Coronary artery (tissue), 2 donors: ENCODE measurements around the gene SCUBE2.

ENCODE experiments used
- DNase-seq: peaks from one replicate; pipeline ENCODE4 v3.0.0-alpha.2; 2017; ENCODE audit warnings: low spot score
- H3K27ac ChIP-seq, 2 donors: fragments of 200-600 bp; sonication (generic); one replicate each; pipeline ENCODE4 v1.5.1; 2016 to 2019
- H3K4me3 ChIP-seq: fragments of 200-600 bp; sonication (generic); 2 replicates; pipeline ENCODE4 v1.5.1; 2016; ENCODE audit warnings: mild to moderate bottlenecking, moderate library complexity
- CTCF ChIP-seq: fragments of 200-600 bp; sonication (generic); IDR thresholded peaks from one replicate; pipeline ENCODE4 v1.5.1; 2019; ENCODE audit warnings: antibody characterized with exemption

SCUBE2 gene

DNA sequence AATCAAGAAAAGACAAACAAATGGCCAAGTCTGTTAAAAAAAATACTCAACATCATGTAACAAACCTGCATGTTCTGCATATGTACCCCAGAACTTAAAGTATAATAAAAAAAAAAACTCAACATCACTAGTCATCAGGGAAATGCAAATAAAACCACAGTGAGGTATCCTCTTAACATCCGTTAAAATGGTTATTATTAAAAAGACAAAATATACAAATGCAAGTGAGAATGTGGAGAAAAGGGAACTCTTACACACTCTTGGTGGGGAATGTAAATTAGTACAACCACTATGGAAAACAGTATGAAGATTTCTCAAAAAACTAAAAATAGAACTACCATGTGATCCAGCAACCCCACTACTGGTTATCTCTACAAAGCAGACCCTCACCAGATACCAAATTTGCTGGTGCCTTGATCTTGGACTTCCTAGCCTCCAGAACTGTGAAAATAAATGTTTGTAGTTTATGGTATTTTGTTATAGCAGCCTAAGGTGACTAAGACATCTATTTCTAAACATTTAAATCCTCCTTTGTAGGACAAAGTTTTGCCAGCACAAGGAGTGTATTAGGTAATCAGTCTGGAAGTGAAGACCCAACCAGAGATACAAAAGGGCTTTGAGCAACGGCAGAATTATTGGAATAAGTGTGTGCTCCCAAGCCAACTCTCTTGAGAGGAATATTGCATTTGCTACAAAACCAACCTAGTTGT lies 32.4 kb upstream of the SCUBE2 start:
- Histone ChIP-seq H3K27ac (no peak overlapping the region), H3K4me3 (no peak overlapping the region)
- no peak for TF ChIP-seq CTCF
- no peak for DNase-seq

DNA sequence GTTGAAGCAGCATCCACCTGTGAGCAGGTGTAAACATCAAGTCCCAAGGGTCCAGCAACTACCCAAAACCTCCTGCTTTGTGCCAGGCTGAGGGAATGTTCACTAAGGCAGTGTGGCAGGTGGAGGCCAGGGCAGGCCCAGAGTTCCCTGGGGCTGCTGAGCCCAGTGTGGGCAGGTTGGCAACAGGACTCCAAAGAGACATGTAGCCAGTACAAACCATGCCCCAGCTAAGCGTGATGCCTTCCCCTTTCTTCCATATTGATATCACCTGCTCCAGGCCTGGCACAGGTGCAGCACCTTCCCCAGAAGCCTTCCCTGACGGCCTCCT lies 30.0 kb upstream of the SCUBE2 start:
- no peak overlapping the region for H3K4me3 ChIP-seq
- no peak for TF ChIP-seq CTCF
- no peak for DNase-seq

DNA sequence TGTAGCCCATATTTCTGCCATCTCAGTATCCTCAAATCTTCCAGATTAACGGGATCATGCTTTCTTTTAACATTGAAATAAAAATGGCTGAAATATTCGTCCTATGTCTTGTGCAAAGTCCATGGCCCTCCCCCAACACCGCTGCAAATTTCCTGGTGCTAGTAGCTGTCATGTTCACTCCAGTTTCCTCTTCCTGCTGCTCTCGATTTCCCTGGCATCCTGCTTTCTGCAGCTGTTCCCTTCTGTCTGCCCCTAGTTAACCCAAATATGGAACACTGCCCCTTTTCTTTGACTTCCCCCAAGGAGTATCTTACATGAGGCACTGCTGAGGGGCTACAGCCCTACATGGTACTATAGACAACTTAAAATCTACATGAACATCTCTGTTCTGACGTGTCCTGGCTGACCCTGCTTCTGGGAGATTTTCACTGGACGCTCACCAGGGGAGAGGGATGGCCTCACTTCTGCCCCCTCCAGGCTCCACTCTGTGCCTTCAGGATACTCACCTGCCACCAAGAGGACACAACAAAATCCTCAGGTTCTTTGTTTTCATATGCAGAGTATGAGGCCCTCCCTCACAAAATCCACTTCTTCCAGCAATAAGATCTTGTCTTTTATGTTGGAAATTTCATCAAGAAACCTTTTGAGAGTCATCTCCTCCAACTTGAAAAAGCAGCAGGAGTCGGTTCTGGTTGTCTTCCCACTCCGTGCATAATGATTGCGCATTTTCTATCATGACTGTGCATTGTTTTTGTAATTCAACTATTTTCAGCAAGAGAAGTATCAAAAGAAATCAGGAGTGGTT lies 29.5 kb upstream of the SCUBE2 start:
- Histone ChIP-seq H3K27ac (no peak overlapping the region), H3K4me3 (no peak overlapping the region)
- no peak for TF ChIP-seq CTCF
- DNase-seq, result no peak

More for the DNA sequence above, 30.0 kb upstream of the SCUBE2 start:
- H3K27ac ChIP-seq, result no peak overlapping the region

GRCh38 chr11:9118277-9118676 lies 26.9 kb upstream of the SCUBE2 start:
- DNase-seq, result no peak
- H3K4me3 ChIP-seq, result no peak overlapping the region
- no peak for TF ChIP-seq CTCF
- H3K27ac ChIP-seq, result no peak overlapping the region

DNA sequence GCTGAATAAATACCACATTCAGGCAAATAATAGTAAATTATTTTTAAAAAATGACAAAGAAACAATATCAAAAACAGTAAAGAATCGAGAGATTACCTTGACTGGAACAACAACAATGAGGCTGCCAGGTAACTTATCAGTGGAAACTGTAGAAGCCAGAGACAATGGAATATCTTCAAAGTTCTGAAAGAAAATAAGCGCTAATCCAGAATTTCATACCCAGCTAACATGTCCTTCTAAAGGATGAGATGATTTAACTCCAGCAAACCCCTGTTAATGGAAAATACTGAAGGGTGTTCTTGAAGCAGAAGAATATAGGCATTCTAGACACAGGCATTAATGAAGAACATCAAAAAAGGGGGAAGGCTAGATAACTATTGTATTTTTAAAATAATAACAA lies 20.7 kb upstream of the SCUBE2 start:
- no peak overlapping the region for H3K27ac ChIP-seq
- no peak for DNase-seq
- no peak overlapping the region for H3K4me3 ChIP-seq
- no peak for TF ChIP-seq CTCF

- no peak for DNase-seq
- no peak for TF ChIP-seq CTCF
- Histone ChIP-seq H3K27ac (no peak overlapping the region), H3K4me3 (no peak overlapping the region)
These were observed 18.7 kb upstream of the SCUBE2 start for GRCh38 chr11:9109858-9110731.
